Loucy (cell line): ENCODE data around the gene ZNF267.
"Not testable (repeated sequence)": the region's sequence is repeated elsewhere in the genome, so short reads cannot be mapped to it uniquely, and the experiment has no call there.

Experiments
- CTCF ChIP-seq: fragments of 200-600 bp; sonication (generic); conservative IDR thresholded peaks from 2 replicates; pipeline ENCODE4 v1.5.1; 2014; ENCODE audit warnings: mild to moderate bottlenecking, antibody characterized with exemption, low read length
- EZH2phosphoT487 ChIP-seq: fragments of 200-600 bp; IDR thresholded peaks from 2 replicates; pipeline ENCODE4 v1.6.1; 2018; ENCODE audit warnings: antibody characterized with exemption, mild to moderate bottlenecking, moderate library complexity, borderline replicate concordance

DNA sequence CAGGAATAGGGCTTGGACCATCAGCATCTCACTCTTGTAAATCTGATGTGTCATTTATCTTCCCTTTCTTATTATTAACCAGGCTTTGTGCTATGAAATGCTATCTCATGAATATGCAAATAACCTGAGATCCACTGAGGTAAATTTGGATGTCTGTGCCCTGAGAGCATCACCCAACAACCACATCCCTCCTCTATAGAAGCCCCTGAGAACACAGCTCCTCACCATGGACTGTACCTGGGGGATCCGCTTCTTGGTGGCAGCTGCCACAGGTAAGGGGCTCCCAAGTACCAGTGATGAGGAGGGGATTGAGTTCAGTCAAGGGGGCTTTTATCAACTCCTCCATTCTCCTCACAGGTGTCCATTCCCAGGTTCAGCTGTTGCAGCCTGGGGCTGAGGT, 78.2 kb downstream of the ZNF267 start:
- TF ChIP-seq CTCF, EZH2phosphoT487: not testable (repeated sequence)
